ENCODE measurements around the gene CDK8.

Gene CDK8

GRCh38 chr13:26362261-26362660 lies 108.3 kb downstream of the CDK8 start:
- TF ChIP-seq CTCF (IDR thresholded peaks at IDR 0.05): no peak

DNA sequence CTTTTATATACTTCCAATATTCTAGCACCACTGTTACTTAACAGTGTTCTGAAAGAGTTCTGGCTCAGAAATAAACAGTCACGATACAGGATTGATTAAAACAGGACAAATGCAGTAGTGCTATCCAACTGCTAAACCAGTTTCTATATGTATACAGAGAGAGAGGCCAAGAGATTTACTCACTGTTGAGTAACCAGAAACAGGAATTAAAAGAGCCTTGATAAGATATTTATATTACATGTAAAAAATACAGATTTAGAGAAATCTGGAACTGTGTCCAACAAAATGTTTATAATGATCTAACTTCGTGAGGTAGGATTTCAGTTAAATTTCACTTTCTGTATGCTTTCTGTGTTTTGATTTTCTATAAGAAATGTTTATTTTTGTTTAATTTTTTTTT lies 116.6 kb downstream of the CDK8 start:
- no peak for TF ChIP-seq CTCF (IDR thresholded peaks at IDR 0.05)

DNA sequence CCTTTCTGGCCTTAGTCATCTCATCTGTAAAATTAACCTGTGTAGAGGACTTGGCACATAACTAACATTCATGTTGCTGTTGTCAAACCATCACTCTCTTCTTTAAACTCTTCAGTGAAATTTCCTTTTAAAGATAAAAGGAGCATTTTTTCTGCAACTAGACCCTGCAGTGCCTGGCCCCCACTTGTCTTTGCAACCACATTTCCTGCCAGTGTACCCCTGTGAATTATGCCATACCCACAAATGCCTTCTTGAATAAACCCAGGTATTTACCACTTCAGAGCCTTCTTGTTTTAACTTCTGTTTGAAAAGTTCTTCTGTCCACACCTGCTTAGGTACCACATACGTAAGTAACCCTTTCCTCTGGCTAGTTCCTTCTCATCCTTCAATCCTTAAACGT lies 118.8 kb downstream of the CDK8 start:
- no peak for TF ChIP-seq CTCF (IDR thresholded peaks at IDR 0.05)

- no peak for TF ChIP-seq CTCF (IDR thresholded peaks at IDR 0.05)
Observed at GRCh38 chr13:26376430-26376829, 122.5 kb downstream of the CDK8 start.

- peak; percentile 31; the same call in 1 of the 2 replicates for TF ChIP-seq CTCF (IDR thresholded peaks at IDR 0.05)
Observed at GRCh38 chr13:26377038-26377437, 123.1 kb downstream of the CDK8 start.

- TF ChIP-seq CTCF (IDR thresholded peaks at IDR 0.05): no peak
Observed at GRCh38 chr13:26378116-26378515, 124.2 kb downstream of the CDK8 start.

GRCh38 chr13:26379831-26380230 lies 125.9 kb downstream of the CDK8 start:
- TF ChIP-seq CTCF (IDR thresholded peaks at IDR 0.05): no peak

- no peak for TF ChIP-seq CTCF (IDR thresholded peaks at IDR 0.05)
Observed at GRCh38 chr13:26380930-26381329, 127.0 kb downstream of the CDK8 start.
